ENCODE measurements around the gene UNC119B. TPM values are rescaled to one million over a fixed set of nuclear protein-coding genes. Genes with fewer than 3 reads are reported as not detected.

The UNC119B gene
- total RNA-seq, 4 donors from 2014 or later = 20.4 to 27.1 (median 22.1) TPM

GRCh38 chr12:120739821-120740613 lies 29.8 kb downstream of the UNC119B start:
- DNase-seq (ENCODE audit: low spot score in 2 of 2) = no peak
- no peaks in the 10 kb centered on the region for H3K27me3 ChIP-seq
- WGBS, 2 donors = 74 to 75% methylated on average over 15 to 16 of the region's 16 CpGs
- peaks cover 0 to 43% (median 0%) of the 10 kb centered on the region in 3 donors for H3K36me3 ChIP-seq
- no peaks in the 10 kb centered on the region for H3K9me3 ChIP-seq
- no peak overlapping the region for H3K4me3 ChIP-seq
- TF ChIP-seq POLR2A (IDR thresholded peaks at IDR 0.05) (no peak), CTCF (IDR thresholded peaks at IDR 0.05) (no peak), EP300 (IDR thresholded peaks at IDR 0.05) (no peak)
- H3K4me1 ChIP-seq = no peaks in the 10 kb centered on the region
- no peak overlapping the region for H3K27ac ChIP-seq

DNA sequence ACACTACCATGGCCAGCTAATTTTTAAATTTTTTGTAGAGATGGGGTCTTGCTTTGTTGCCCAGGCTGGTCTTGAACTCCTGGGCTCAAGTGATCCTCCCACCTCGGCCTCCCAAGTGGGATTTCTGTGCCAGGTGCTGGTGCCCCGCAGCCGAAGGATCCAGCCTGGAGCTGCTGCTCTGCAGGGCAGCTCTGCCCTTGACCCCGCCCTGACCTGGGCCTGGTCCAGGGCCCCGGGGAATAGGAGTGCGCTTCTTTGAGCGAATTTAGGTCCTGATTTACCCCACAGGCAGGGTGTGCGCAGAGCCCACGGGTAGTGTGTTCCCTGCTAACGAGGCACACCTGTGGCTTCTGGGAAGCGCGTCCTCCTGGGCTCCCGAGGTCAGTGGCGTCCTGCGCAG lies 30.6 kb downstream of the UNC119B start:
- DNase-seq (ENCODE audit: low spot score in 2 of 2) = no peak
- TF ChIP-seq POLR2A (IDR thresholded peaks at IDR 0.05) (no peak), EP300 (IDR thresholded peaks at IDR 0.05) (no peak), CTCF (IDR thresholded peaks at IDR 0.05) (no peak)
- 93 to 95% methylated on average over 3 to 14 of the region's 15 CpGs for WGBS, 2 donors

DNA sequence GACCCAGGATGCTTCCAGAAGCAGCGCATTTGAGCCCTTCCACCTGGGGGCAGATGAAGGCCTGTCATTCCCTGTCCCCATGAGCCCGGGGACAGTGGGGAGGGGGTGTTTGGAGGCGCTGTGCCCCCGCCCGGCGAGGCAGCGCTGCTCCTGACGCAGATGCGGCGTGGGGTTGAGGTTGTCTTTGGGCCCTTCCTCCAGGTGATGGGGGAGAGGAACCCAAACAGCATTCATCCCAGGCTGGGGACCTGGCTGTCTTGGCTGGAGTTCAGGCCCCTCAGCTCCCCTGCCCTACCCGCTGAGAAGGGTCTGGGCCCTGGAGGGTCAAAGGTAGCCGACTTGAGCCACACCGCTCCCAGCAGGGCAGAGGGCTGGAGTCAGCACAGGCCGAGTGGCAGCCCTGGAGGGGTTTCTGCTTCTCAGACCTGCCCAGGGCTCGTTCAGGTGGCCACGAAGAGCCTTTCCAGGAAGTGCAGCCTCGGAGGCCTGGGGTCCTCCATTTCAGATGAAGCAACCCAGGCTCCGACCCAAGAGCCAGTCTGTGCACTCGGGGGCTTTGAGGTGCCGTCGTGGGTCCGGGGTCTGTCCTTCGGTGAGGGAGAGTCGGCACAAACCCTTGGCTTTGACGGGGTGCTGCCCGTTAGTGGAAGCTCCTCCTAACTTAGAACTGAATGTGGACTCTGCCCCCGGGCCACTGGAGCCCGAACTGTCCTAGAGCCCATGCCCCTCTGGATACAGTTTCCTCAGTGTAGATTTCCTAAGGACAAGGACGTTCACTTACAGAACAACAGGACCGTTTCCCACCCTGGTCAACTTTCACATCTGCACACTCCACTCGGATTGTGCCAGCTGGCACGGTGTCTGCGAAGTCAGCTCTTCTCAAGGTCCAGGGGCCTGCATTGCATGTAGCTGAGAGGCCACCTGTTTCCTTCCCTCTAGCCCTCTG lies 31.5 kb downstream of the UNC119B start:
- no peak overlapping the region for H3K4me3 ChIP-seq
- no peaks in the 10 kb centered on the region for H3K27me3 ChIP-seq
- no peak overlapping the region for H3K27ac ChIP-seq
- WGBS, 2 donors = 77 to 78% methylated on average over 27 to 30 of the region's 33 CpGs
- no peaks in the 10 kb centered on the region for H3K9me3 ChIP-seq
- H3K4me1 ChIP-seq = no peaks in the 10 kb centered on the region
- TF ChIP-seq CTCF (IDR thresholded peaks at IDR 0.05) = no peak
- no peak for TF ChIP-seq POLR2A (IDR thresholded peaks at IDR 0.05)
- no peak for TF ChIP-seq EP300 (IDR thresholded peaks at IDR 0.05)
- no peak for DNase-seq (ENCODE audit: low spot score in 2 of 2)
- peaks cover 0 to 37% (median 0%) of the 10 kb centered on the region in 3 donors for H3K36me3 ChIP-seq

More for the DNA sequence above, 30.6 kb downstream of the UNC119B start:
- Histone ChIP-seq H3K9me3 (no peaks in the 10 kb centered on the region), H3K27ac (no peak overlapping the region), H3K4me3 (no peak overlapping the region), H3K27me3 (no peaks in the 10 kb centered on the region), H3K36me3 (peaks cover 0 to 43% (median 0%) of the 10 kb centered on the region in 3 donors), H3K4me1 (no peaks in the 10 kb centered on the region)

- no peak overlapping the region for H3K4me3 ChIP-seq
- no peaks in the 10 kb centered on the region for H3K27me3 ChIP-seq
- WGBS, 2 donors = 87 to 88% methylated on average over 15 of the region's 15 CpGs
- peaks cover 0 to 5% (median 0%) of the 10 kb centered on the region in 3 donors for H3K36me3 ChIP-seq
- DNase-seq (ENCODE audit: low spot score in 2 of 2) = no peak
- H3K4me1 ChIP-seq = no peaks in the 10 kb centered on the region
- H3K9me3 ChIP-seq = no peaks in the 10 kb centered on the region
- H3K27ac ChIP-seq = no peak overlapping the region
- no peak for TF ChIP-seq EP300 (IDR thresholded peaks at IDR 0.05)
- TF ChIP-seq POLR2A (IDR thresholded peaks at IDR 0.05) = no peak
- TF ChIP-seq CTCF (IDR thresholded peaks at IDR 0.05) = no peak
These were observed 34.8 kb downstream of the UNC119B start for GRCh38 chr12:120744922-120745493.

Measured in tibial nerve (tissue), 4 donors.